NB4 (cell line): ENCODE results near the gene CUX1.
"Not testable (repeated sequence)": the region's sequence is repeated elsewhere in the genome, so short reads cannot be mapped to it uniquely, and the experiment has no call there.

Experiments
- DNase-seq: peaks from one replicate; pipeline ENCODE4 v3.0.0; 2010; ENCODE audit warnings: low read depth
- H3K4me3 ChIP-seq: one replicate; pipeline ENCODE4 v1.5.1; 2011; ENCODE audit warnings: mild to moderate bottlenecking, low read depth, low read length, moderate library complexity
- MYC ChIP-seq: IDR thresholded peaks from 2 replicates; pipeline ENCODE4 v1.6.1; 2011; ENCODE audit warnings: low read depth, low read length
- POLR2A ChIP-seq: IDR thresholded peaks from 2 replicates; pipeline ENCODE4 v1.6.1; 2011; ENCODE audit warnings: mild to moderate bottlenecking; ENCODE audit not compliant: insufficient read length; ENCODE audit errors: extremely low read depth
- TF ChIP-seq, protein P1 (sequence below): IDR thresholded peaks from one replicate; pipeline ENCODE4 v1.5.1; 2012; ENCODE audit warnings: low read depth, low read length
- TF ChIP-seq, protein P2 (sequence below): IDR thresholded peaks from 2 replicates; pipeline ENCODE4 v1.6.1; 2011; ENCODE audit warnings: low read depth, low read length

Gene CUX1

DNA sequence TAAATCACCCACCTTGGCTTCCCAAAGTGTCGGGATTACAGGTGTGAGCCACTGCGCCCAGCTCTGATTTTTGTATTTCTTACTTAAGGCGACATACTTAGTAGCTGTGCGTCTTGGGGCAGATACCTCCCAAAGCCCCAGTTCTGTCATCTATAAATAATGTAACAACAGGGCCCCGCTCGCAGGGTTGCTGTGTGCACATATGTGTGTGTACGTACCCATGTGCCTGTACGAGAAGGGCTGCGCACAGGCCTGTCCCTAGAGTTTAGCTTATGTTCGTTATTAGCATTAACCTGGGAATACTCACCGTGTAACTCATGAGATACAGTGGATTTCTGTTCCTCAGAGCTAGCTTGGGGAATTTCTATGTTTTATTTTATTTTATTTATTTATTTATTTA, 103.6 kb downstream of the CUX1 start:
- H3K4me3 ChIP-seq, result no peak overlapping the region
- TF ChIP-seq, protein P1, sequence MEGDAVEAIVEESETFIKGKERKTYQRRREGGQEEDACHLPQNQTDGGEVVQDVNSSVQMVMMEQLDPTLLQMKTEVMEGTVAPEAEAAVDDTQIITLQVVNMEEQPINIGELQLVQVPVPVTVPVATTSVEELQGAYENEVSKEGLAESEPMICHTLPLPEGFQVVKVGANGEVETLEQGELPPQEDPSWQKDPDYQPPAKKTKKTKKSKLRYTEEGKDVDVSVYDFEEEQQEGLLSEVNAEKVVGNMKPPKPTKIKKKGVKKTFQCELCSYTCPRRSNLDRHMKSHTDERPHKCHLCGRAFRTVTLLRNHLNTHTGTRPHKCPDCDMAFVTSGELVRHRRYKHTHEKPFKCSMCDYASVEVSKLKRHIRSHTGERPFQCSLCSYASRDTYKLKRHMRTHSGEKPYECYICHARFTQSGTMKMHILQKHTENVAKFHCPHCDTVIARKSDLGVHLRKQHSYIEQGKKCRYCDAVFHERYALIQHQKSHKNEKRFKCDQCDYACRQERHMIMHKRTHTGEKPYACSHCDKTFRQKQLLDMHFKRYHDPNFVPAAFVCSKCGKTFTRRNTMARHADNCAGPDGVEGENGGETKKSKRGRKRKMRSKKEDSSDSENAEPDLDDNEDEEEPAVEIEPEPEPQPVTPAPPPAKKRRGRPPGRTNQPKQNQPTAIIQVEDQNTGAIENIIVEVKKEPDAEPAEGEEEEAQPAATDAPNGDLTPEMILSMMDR, result no peak
- no peak for TF ChIP-seq MYC
- no peak for TF ChIP-seq POLR2A
- TF ChIP-seq, protein P2, sequence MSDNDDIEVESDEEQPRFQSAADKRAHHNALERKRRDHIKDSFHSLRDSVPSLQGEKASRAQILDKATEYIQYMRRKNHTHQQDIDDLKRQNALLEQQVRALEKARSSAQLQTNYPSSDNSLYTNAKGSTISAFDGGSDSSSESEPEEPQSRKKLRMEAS, result no peak
- no peak for DNase-seq

DNA sequence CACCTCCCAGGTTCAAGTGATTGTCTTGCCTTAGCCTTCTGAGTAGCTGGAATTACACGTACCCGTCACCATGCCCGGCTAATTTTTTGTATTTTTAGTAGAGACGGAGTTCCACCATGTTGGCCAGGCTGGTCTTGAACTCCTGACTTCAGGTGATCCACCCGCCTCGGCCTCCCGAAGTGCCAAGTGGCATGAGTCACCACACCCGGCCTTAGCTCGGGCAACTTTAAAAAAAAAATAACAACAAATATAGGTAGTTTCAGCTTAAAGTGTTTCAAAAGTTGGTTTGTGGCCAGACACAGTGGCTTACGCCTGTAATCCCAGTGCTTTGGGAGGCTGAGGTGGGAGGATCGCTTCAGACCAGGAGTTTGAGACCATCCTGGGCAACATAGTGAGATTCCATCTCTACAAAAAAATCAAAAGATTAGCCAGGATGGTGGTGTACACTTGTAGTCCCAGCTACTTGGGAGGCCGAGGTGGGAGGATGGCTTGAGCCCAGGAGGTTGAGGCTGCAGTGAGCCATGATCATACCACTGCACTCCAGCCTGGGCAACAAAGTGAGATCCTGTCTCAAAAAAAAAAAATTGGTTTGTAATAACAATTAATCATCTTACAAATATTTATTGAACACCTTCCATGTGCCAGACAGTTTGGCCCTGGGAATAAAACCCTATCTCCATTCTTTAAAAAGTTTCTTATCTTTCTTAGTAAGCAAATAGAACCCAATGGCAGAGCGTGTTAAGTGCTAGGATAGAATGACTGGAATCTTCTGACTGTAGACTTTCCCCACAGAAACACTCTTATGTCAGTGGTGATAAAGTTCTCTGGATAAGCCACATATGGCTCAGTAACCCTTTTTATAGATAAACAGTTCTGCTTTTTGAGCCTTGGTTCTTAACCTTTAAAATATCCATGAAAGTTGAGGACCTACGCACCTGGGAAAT, 104.4 kb downstream of the CUX1 start:
- not testable (repeated sequence) for H3K4me3 ChIP-seq, DNase-seq

DNA sequence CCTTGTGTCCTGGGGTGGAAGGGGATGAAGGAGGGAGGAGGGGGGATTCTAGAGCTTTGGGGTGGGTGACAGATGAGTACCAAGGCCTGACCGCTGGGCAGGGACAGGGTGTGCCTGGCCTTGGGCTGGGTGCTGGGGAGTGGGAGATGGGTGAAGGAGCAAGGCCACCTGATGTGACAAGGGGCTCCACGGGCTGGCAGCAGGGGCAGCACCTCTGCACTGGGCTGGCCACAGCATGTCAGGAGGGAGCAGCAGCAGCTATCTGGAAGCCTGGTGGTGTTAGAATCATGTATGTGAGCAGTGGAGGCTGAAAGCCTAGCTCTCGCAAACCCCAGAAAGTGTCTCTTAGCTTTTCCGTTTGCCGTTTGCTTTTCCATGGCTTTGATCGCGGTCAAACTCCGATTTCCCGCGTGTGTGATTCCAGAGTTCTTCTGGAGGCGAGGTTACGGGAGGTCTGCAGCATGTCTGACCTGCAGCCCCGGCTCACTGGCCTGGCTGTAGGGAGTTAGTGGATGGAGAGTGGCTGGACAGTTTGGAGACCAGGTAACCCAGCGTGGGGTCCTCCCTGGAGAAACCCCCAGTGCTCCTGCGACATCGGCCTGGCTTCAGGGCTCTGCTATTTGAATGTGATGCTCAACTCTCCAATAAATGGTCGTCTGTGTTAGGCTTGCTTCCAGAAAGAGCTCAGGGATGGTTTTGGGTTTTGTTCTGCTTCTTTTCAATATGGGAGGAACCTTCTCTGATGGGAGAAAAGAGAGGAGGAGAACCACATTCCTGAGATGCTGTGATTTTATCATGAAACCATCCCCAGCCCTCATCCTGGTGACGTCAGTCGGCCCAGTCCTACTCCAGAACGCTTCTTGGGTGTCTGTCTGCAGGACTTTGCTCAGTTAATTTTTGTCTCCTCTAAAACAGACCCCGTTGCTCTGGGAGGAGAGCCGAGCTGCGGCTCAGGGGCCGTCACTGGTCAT, 105.5 kb downstream of the CUX1 start:
- DNase-seq, result no peak
- TF ChIP-seq, protein P2, result no peak
- no peak overlapping the region for H3K4me3 ChIP-seq

DNA sequence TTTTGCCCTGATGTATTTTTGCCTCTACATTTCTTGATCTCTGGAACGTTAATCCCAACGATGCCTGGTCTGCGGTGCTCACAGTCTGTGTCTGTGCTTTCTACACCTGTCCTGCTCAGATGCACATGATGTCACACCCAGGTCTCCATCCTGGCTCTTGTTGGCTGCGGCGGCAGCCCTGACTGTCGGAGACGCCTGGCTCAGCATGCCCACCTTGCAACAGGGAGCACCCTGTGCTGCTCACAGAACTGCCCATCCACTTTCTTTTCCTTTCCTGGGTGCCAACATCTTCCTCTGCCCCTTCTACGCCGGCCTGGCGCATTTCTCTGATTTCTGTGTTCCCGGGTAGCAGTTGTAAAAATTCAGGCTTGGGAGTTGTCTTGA, 106.2 kb downstream of the CUX1 start:
- no peak overlapping the region for H3K4me3 ChIP-seq
- TF ChIP-seq MYC, result no peak
- TF ChIP-seq, protein P2, result no peak
- TF ChIP-seq, protein P1, result no peak
- TF ChIP-seq POLR2A, result no peak
- no peak for DNase-seq

DNA sequence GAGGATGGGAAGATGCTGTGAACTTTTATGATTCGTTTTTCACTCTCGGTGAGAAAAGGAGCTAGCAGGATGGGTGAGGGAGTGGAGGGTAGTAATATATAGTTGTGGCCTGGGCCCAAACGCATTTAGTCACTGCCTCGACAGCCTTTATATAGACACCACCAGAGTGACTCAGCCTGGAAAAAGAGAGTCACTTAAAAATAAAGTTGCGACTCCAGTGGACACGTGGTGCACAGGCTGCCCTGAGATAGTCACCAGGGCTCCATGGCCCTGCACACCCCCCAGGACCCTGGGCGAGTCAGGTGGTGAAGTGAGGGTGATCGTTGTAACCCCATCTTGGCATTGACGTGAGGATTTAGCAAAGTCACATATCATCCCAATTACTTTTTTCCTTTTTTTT, 106.7 kb downstream of the CUX1 start:
- TF ChIP-seq, protein P1, result no peak
- TF ChIP-seq, protein P2, result no peak
- H3K4me3 ChIP-seq, result no peak overlapping the region
- no peak for DNase-seq

DNA sequence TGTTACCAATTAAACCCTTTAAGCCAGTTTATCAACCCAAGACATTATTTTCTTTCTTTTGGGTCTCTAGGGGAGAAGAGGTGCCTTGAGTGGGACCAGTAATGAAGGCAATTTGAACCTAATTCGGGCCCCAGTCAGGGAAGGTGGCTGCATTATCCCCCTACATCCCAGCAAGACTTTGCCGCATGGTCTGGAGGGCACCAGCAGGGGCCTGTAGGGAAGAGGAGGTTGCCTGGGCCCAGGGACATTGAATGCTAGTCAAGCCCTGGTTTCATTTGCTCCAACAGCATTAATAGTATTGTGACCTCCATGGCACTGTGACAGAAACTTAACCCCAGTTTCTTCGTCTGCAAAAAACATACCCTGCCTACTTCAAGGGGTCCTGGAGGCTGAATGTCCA, 108.8 kb downstream of the CUX1 start:
- no peak for DNase-seq
- TF ChIP-seq MYC (no peak), POLR2A (no peak)
- TF ChIP-seq, protein P2, result no peak
- TF ChIP-seq, protein P1, result no peak
- no peak overlapping the region for H3K4me3 ChIP-seq
